ENCODE results near the gene ABCB4.
"Not testable (repeated sequence)": the region's sequence is repeated elsewhere in the genome, so short reads cannot be mapped to it uniquely, and the experiment has no call there.

The ABCB4 gene

DNA sequence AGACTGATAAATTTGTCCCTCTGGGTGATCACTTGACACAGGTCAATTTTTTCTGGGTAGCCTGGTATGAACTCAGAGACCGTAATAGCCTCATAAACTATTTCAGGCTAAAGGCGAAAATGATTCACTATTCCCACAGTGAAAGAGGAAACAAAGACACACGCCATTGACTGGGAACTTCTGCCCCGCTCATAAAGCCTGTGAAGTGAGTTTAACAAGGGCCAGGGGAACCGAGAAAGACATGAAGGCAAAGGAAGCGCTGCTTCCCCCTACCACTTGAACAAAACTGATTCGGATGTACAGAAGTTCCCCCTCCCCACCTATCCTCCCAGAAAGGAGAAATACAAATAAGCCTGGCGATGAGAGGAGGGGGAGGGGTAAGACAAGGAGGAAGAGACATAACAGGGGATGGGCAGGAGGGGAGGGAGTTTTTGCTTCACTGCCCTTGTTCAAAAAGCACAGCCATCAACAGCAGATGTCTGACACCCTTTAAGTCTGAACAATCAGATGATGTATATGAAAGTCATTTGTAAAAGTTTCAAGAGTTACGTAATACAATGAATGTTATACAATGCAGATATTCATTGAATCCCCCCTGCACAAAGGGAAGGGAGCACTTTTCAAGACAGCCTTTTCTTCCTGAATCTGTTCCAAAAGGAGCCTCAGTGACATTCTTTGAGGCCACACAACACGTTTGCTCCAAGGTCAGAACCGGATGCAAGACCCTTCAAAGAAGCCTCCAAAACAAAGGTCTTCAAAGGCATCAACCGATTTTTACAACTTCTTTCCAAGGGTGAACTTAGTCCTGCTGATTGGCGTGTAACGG is 734 bp downstream of the ABCB4 start:
- FAIRE-seq, result no peak

DNA sequence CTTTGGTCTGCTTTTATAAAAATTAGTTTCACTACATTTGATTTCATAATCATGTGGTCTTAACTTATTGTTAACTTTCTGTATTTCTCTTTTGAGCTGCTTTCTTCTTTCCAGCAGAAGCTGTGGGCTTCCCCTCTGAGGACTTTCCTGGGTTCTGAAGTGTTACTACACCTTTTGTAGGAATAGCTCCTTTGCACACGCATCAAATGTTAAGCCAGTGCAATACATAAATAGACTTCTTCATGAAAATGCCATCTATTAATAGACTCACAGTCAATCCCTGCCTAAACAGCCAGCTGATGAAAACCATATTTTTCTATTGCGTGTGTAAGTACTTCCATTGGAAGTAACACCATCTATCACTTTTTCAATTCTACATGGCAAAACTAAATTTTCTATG is 1.5 kb downstream of the ABCB4 start:
- no peak for FAIRE-seq

DNA sequence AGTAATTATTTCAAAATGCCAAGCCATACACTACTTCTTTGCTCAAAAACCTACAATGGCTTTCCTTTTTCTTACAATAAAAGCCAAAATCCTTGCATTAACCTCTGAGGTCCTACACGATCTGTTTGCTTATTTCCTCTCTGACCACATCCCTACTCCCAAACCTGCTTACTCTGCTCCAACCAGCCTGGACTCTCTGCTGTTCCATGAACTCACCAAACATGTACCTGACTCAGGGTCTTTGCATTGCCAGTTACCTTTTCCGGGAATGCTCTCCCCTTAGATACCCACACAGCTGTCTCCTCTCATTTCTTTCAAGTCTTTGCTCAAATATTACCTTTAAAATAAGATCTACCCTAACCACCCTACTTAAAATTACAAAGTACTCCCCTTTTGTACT is 2.3 kb downstream of the ABCB4 start:
- no peak for FAIRE-seq

DNA sequence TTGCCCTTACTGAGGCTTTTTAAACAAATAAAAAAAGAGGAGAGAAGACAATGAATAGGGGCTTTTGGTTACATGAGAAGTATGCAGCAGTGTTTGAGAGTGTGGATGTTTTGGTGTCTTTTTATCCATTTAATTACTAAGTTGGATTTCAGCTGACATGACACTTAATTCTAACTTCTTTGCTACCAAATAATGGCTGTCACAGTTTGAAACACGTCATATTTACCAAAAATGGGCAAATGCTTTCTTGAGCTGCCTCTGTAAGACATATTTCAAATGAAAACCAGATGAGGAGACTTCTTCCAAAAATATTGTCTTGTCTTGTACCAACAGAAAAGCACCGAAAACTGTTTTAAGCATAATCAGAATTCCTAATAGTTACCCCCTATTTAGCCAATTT is 4.0 kb downstream of the ABCB4 start:
- no peak for FAIRE-seq

DNA sequence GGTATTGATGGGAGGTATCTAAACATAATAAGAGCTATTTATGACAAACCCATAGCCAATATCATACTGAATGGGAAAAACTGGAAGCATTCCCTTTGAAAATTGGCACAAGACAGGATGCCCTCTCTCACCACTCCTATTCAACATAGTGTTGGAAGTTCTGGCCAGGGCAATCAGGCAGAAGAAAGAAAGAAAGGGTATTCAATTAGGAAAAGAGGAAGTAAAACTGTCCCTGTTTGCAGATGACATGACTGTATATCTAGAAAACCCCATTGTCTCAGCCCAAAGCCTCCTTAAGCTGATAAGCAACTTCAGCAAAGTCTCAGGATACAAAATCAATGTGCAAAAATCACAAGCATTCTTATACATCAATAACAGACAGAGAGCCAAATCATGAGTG is 6.3 kb downstream of the ABCB4 start:
- FAIRE-seq, result not testable (repeated sequence)

DNA sequence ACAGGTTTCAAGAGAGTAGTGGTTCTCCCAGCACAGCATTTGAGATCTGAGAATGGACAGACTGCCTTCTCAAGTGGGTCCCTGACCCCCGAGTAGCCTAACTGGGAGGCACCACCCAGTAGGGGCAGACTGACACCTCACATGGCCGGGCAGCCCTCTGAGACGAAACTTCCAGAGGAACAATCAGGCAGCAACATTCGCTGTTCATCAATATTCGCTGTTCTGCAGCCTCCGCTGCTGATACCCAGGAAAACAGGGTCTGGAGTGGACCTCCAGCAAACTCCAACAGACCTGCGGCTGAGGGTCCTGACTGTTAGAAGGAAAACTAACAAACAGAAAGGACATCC is 10.0 kb downstream of the ABCB4 start:
- not testable (repeated sequence) for FAIRE-seq

DNA sequence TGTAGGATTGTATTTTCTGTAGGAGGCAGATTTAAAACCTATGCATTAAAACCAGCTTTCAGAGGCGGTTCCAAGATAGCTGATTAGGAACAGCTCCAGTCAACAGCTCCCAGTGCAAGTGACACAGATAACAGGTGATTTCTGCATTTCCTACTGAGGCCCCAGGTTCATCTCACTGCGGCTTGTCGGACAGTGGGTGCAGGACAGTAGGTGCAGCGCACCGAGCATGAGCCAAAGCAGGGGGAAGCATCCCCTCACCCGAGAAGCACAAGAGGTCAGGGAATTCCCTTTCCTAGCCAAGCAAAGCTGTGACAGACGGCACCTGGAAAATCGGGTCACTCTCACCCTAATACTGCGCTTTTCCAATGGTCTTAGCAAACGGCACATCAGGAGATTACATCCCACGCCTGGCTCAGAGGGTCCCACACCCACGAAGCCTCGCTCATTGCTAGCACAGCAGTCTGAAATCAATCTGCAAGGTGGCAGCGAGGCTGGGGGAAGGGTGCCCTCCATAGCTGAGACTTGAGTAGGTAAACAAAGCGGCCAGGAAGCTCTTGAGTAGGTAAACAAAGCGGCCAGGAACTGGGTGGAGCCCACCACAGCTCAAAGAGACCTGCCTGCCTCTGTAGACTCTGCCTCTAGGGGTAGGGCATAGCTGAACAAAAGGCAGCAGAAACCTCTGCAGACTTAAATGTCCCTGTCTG is 10.5 kb downstream of the ABCB4 start:
- not testable (repeated sequence) for FAIRE-seq

DNA sequence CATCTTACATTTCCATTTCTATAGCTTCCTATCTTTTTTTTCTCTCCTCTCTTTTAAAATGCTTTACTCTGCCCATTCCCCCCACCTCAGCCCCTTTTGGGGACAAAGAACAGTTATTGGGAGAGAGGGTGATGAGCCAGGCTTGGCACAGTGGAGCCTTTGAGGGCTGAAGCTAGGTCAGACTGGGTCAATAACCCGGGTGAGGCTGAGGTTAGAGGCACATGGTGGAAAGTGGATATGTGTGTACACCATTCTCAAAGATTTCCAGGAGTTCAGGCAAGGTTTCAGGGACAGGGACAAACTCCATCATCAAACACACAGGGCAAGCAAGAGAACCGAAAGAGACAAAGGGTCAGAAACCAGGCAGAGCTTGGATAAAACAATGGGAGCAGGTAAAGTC is 11.5 kb downstream of the ABCB4 start:
- no peak for FAIRE-seq

DNA sequence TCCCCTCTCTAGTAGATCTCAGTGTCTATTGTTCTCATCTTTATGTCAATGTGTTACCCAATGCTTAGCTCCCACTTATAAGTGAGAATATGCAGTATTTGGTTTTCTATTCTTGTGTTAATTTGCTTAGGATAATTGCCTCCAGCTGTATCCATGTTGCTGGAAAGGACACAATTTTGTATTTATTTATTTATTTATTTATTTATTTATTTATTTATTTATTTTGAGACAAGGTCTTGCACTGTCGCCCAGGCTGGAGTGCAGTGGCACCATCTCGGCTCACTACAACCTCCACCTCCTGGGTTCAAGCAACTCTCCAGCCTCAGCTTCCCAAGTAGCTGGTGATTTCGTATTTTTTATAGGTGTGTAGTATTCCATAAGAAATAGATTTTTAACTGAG is 15.0 kb downstream of the ABCB4 start:
- not testable (repeated sequence) for FAIRE-seq

DNA sequence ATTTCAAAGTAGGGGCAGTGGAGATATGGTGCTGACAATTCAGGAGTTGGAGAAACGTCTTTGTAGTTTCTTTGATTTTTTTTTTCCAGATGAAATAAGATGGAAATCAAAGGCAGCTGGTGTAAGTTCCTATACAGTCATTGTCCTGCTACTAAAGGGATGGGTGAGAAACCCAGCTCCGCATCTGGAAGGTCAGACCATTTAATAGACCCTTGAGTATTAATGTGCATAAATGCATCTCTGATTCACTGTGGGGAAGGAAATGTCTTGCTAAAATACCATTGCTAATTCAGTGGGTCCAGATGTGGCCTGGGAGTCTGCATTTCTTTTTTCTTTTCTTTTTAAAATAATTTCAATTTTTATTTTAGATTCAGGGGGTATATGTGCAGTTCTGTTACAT is 15.5 kb downstream of the ABCB4 start:
- FAIRE-seq, result no peak

DNA sequence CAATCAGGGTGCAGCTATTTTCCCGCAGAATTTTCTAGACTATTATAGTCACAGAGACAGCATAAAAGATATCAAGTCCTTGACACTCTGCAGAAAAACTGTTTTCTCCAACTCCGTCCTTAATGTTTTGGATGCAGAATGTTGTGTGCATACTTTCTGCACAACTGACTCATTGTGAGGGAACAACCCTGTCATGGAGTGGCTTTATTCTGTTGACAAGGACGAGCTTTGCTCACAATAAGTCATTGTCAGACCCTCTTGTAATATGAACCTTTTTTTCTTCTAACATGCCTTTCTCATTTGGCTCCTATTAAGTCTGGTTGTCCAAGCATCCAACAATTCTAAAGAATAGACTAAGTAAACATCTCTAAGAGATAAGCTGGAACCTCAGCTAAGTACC is 17.3 kb downstream of the ABCB4 start:
- FAIRE-seq, result no peak

DNA sequence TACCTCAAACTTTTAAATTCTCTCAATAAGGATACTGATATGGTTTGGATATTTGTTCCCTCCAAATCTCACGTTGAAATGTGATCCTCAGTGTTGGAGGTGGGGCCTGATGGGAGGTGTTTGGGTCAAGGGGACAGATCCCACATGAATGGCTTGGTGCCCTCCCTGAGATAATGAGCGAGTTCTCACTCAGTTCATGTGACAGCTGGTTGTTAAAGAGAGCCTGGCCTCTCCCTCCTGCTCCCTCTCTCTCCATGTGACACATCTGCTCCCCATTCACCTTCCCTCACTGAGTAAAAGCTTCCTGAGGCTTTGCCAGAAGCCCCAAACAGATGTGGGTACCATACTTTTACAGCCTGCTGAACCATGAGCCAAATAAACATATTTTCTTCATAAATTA is 19.2 kb downstream of the ABCB4 start:
- no peak for FAIRE-seq

DNA sequence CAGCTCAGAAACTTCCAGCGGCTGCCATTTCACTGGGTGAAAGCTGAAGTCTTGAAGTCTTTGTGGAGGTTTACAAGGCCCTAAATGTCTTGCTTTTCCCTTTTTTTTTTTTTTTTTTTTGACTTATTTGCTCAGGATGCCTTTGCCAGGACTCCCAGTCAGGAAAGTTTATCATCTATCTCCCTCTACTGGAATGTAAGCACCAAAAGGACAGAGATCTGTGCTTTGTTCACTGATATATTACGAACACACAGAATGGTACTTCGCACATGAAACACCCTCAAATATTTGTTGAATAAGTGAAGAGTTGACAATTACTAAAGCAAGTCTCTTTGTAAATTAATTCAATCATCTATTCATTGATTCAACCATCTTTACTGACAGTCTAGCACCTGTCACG is 23.2 kb downstream of the ABCB4 start:
- no peak for FAIRE-seq

DNA sequence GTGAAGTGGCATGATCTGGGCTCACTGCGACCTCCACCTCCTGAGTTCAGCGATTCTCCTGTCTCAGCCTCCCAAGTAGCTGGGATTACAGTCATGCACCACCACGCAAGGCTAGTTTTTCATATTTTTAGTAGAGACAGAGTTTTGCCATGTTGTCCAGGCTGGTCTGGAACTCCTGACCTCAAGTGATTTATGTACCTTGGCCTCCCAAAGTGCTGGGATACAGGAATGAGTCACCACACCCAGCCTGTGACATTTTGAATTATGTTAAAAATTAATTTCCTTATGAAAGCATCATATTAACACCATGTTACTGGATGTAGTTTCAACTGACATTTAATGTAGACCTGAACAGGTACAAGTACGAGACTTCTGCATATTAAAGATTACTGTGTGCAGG is 24.3 kb downstream of the ABCB4 start:
- FAIRE-seq, result no peak

DNA sequence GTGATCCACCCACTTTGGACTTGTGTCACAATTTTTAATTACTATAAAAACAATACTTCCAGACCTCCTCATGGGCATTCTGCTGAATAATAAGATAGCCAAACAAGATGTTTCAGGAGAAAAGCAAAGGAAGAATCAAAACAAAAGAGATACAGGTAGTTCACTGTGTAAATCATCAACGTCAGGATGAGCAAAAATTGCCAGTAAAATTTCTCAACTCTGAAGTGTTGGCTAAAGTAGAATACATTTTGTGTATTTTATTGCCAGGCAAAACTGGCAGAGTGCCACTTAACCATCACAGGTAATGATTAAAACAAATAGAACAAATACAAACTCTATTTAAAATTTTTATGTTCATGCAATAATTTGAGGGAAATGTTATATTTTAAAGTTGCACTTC is 24.8 kb downstream of the ABCB4 start:
- FAIRE-seq, result no peak

DNA sequence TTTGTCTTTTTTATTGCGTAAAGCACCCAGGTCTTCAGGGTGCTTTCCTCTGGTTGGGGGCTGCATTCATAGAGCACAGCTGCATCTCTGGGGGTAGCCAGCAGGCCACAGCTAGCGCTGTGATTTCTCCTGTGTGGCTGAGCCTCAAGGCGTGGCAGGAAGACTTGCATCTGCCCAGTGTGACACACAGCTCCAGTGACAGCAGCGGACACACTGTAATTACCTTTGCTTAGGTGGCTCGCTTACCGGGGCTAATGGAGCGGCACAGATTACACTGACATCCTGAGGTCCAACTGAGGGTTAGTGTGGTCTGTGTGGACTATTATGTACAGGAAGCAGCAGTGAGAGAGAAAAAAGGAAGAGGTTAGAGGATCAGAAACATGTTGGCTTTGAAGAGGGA is 27.1 kb downstream of the ABCB4 start:
- no peak for FAIRE-seq

DNA sequence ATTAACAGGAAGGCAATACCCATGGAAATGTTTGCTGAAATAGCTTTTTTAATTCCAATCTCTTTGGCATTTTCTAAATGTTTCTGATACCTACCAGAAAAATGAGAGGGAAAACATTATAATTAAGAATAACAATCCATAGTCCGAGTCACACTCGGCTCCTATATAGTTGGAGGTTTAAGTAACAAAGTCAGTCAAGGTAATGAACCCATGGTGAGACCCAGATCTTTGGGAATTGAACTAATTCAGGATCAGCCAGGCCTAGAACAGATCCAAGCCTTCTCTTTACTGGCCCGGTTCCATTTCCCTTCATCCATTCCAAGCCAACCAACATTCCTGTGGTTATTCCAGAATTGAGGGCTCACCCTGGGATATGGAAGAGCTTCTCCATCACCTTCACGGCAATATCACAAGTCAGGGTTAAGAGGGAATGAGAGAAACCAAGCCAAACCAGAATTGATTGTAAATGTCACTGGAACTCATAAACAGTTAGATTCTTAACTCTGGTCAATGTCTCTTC is 28.3 kb downstream of the ABCB4 start:
- FAIRE-seq, result no peak

DNA sequence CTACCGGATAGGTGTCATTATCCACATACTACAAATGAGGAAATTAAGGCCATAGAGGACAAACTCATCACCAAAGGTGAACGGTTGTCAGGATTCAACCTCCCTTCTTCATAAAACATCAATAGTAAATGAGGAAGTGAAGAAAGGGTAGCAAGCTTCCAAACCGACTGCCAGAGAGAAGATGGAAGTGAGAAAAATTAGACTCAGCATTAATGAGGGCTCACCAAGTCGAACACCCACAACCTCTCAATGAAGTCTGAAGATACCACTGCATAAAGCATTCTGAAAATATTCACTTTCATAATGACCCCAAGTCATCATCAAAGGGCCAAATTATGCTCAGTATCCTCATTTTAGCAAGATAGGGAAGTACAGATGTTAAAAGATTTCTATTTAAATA is 29.6 kb downstream of the ABCB4 start:
- no peak for FAIRE-seq

DNA sequence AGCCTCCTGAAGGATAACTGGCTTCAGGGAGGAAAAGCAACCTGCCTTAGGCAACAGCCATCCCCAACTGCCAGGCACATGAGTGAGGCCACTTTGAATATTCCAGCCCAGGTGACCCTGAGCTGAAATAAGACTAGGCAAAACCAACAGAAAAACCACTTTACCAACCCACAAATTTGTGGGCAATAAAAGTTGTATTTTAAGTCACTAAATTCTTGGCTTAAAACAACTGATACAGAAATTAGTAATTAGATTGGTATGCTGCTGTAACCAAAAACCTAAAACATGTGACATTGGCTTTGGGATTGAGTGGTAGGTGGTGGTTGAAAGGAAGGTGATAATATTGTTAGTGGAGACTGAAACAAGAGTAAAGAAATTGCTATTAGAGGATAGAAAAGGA is 39.9 kb downstream of the ABCB4 start:
- FAIRE-seq, result no peak

DNA sequence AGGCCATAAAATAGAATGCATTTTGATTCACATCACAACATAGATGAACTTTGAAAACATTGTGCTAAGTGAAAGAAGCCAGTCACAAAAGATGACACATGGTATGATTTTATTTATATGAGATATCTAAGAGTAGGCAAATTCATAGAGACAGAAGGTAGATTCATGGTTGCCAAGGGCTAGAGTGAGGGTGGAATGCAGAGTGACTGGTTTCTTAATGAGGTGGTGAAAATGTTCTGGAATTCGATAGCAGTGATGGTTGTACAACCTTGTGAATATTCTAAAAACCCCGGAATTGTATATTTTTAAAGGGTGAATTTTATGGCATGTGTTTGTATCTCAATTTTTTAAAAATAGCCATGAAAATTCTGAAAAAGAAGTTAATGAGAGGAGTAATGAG is 42.9 kb downstream of the ABCB4 start:
- FAIRE-seq, result no peak

DNA sequence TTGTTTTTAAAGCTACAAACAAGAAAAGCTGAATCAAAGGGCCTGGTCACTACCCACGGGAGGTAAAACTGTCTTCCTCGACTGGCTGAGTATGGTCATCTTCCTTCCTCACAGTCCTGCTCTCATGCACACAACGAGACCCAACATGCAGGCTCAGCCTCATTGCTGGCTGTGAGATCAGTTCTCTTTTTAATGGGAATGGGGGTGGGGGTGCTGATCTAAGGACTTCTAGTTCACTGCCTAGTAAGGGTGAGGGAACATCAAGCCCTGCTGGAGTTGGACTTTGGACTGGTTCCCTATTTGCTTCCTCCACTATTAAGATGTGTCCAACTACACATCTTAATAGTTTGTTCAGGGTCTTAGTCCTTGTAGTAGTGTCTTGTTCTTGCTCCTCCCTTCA is 48.2 kb downstream of the ABCB4 start:
- no peak for FAIRE-seq

DNA sequence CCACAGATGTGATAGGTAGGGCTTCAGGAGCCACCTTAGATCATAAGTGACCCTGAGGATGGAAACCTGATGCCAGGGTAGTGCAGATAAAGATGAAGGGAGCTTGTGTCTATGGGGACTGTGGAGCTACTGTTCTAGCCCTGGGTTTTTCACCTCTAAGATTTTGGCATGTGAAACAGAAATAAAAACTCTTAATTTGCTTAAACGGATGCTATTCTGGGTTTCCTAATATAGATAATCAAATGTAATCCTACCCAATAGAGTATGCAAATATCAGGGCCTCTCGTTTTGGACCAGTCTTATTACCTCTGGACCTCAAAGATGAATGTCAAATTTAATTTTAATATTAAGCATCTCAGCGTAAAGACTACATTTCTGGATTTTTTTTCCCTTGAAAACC is 49.3 kb downstream of the ABCB4 start:
- FAIRE-seq, result no peak

DNA sequence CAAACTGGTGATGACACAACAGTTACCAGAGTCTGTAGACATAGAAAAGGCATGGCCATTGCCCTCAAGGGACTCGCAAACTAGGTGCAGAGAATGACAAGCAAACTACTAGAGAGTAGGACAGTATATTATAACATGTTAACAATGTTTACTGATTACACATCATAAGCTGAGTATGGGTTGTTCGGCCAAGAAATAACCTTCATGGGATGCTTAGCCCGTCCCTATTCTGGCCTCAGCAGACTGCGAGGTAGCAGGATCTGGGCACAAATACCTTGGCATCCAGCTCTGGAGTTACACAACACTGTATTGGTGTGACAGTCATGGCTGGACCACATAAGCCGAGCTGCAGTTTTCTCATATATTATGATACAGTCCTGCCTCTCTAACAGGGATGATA is 51.4 kb downstream of the ABCB4 start:
- FAIRE-seq, result no peak

DNA sequence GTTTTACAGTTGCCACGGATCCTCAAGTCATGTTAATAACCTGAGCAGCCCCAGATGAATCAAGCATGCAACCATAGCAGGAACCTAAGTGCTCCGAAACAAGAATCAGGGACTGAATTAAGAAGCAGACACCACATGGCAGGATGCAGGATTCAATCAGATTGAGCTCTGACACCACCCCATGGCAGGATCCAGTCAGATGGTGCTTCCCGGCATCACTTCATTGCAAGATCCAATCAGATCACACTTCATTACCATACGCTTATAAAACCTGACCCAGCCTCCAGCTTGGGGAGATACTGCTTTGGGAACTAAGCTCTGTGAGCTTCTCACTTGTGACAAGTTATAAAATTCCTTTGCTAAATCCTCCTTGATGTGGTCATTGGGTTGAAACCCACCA is 55.3 kb downstream of the ABCB4 start:
- FAIRE-seq, result no peak
